ENCODE measurements around the gene PPP4R3B. TPM values are rescaled to one million over a fixed set of nuclear protein-coding genes. Genes with fewer than 3 reads are reported as not detected.

The PPP4R3B gene
- polyA plus RNA-seq, 1 donor (not counting 4 experiments of a cell fraction or from before 2014, with no cell fraction given) = 30.1 TPM

GRCh38 chr2:55498582-55498981, 118.8 kb downstream of the PPP4R3B start:
- H4K20me1 ChIP-seq (ENCODE audit: control insufficient read depth, extremely low read depth, insufficient read depth, low read length) = no peaks in the 10 kb centered on the region
- H3K27ac ChIP-seq (ENCODE audit: control insufficient read depth, insufficient read depth, low read length) = no peak overlapping the region
- H3K9ac ChIP-seq (ENCODE audit: control insufficient read depth, extremely low read depth, insufficient read depth, low read length) = no peak overlapping the region
- H3K4me1 ChIP-seq (ENCODE audit: control insufficient read depth, extremely low read depth, insufficient read depth, low read length) = no peaks in the 10 kb centered on the region
- no peak for TF ChIP-seq EZH2 (IDR thresholded peaks at IDR 0.05; ENCODE audit: low read length)
- no peaks in the 10 kb centered on the region for H3K79me2 ChIP-seq (ENCODE audit: control insufficient read depth, insufficient read depth, low read length)
- no peaks in the 10 kb centered on the region for H3K27me3 ChIP-seq (ENCODE audit: control insufficient read depth, extremely low read depth, insufficient read depth, low read length)
- no peak overlapping the region for H3K4me2 ChIP-seq (ENCODE audit: control insufficient read depth, extremely low read depth, insufficient read depth, low read depth, low read length)
- DNase-seq (ENCODE audit: low read depth, low spot score) (no peak), FAIRE-seq (no peak)
- dilution Hi-C loops (cut with MboI; ENCODE audit: extremely low pct_ligation_motif_present, low sequenced_read_pairs) = no loop called here
- no peaks in the 10 kb centered on the region for H3K36me3 ChIP-seq (ENCODE audit: control insufficient read depth in 2 of 2, extremely low read depth in 1 of 2, insufficient read depth in 2 of 2, low read length in 2 of 2)
- no peaks in the 10 kb centered on the region for H3K9me3 ChIP-seq (ENCODE audit: control insufficient read depth, low read depth, low read length)
- H2AFZ ChIP-seq (ENCODE audit: control insufficient read depth, low read length) = no peak overlapping the region
- H3K4me3 ChIP-seq (ENCODE audit: control insufficient read depth in 2 of 3, extremely low read depth in 1 of 3, insufficient read depth in 2 of 3, low read depth in 1 of 3, low read length in 3 of 3) = no peak overlapping the region
- no peaks in the 10 kb centered on the region for H3K9me1 ChIP-seq (ENCODE audit: control insufficient read depth, extremely low read depth, insufficient read depth, low read length)

Small RNA genes within 50 kb of the gene (small RNA-seq; reads per million reads assigned to genes)
- gene RF00586 (ENCODE audit: insufficient read length in 3 of 3, low read depth in 3 of 3, low replicate concordance in 1 of 3) (0 reads per million in 3 experiments), gene RNU6-634P (ENCODE audit: insufficient read length in 3 of 3, low read depth in 3 of 3, low replicate concordance in 1 of 3) (0 reads per million in 3 experiments)

Other genes starting within 250 kb of the PPP4R3B start
- gene CCDC88A, start 197.8 kb downstream of the PPP4R3B start, polyA plus RNA-seq = 15.0 to 21.3 TPM (median 15.8 TPM) in 3 replicates
- 16.6 to 31.1 TPM (median 18.1 TPM) in 3 replicates for gene CFAP36, start 97.9 kb downstream of the PPP4R3B start, polyA plus RNA-seq
- 16.8 to 36.1 TPM (median 20.2 TPM) in 3 replicates for gene PNPT1, start 76.2 kb upstream of the PPP4R3B start, polyA plus RNA-seq